Measurements from ENCODE around the gene IL17C.
A peak's percentile ranks its signal among the peaks of the same experiment; 100 is the strongest.

The IL17C gene

DNA sequence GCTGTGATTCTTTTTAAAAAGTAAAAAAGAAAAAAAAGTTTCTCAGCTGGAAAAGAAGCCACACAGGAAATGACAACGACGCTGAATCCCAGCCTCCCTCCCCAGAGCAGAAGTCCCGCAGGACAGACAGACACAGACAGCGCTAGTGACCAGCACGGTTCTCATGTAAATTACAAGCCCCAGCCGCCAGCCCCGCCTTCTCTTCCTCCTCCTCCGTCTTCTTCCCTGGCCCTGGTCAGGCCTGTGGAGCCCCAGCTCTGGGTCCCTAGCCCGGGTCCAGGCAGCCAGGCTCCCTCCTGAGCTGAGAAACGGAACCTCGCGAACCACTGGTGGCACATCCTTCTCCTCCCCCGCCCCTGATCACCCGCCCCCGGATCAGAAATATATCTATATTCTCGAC is 7.0 kb upstream of the IL17C start:
- no peak for DNase-seq (ENCODE audit: low read depth)
- H3K4me3 ChIP-seq (ENCODE audit: control insufficient read depth, low read depth, low read length): no peak overlapping the region
- no peak for TF ChIP-seq CTCF (IDR thresholded peaks at IDR 0.05; ENCODE audit: control insufficient read depth, insufficient read depth, low read depth, low read length, missing control alignments)

DNA sequence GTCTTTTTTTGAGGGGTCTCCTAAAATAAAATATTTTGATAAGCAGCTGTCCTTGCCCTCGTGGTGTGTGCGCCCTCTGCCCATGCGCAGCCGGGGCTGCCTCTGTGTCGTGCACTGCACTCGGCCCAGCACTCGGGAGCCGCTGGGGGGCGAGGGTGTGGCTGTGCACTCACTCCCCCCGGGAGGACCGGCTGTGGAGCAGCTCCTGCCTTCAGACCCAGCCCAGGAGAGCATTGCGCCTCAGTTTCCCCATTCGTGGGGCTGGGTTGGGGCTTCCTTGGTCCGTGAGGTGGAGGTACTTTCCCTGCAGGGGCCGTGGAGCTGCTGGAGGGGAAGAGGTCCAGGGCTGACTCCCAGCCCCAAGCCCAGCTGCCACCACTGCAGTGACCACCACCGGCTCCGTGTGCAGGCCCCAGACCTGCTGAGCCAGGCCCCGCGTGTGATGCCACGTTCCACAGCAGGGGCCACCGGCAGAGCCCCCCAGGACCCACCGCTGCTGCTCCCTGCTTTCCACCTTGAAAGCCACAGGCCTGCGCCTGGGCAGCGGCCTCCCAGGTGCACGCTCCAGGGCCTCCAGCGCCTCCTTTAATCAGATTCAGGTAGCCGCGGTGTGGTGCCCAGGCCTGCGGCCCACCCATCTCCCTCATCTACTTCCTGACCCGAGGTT is 6.3 kb upstream of the IL17C start:
- no peak overlapping the region for H3K4me3 ChIP-seq (ENCODE audit: control insufficient read depth, low read depth, low read length)
- no peak for DNase-seq (ENCODE audit: low read depth)
- no peak for TF ChIP-seq CTCF (IDR thresholded peaks at IDR 0.05; ENCODE audit: control insufficient read depth, insufficient read depth, low read depth, low read length, missing control alignments)

DNA sequence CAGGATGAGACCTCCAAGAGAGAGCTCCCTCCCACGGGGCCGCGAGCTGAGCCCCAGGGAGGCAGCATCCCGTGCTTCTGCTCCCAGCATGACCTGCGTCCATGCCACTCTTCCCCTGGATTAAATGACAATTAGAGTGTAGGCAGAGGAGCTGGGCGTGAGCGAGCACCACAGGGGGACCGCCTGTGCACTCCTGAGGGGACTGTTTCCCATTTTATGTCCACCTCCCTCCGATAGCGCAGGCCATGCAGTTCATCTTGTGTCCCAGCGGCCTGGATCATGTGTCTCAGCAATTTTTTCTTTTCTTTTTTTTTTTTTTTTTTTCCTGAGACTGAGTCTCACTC is 5.8 kb upstream of the IL17C start:
- H3K4me3 ChIP-seq (ENCODE audit: control insufficient read depth, low read depth, low read length): no peak overlapping the region
- no peak for DNase-seq (ENCODE audit: low read depth)
- TF ChIP-seq CTCF (IDR thresholded peaks at IDR 0.05; ENCODE audit: control insufficient read depth, insufficient read depth, low read depth, low read length, missing control alignments): no peak

DNA sequence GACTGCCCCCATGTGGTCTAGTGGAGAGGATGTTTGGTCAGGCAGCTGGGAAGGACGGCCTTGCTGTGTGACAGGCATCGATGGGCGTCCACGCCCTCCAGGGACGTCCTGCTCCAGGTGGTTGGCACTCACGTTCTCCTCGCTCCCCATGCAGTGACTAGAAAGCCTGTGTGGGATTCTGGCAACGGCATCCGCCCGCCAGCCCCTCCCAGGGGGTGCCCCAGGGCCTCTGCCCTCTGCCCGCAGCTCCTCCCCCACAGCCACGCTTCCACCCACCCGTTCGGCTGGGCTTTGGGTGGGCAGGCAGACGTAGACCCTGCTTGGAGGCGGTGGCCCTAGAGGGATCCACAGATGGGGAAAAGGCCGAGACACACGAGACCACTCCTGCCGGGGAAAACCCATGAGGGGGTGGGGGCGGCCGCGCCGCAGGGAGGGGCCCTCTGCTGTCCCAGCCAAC is 4.7 kb upstream of the IL17C start:
- no peak for DNase-seq (ENCODE audit: low read depth)
- TF ChIP-seq CTCF (IDR thresholded peaks at IDR 0.05; ENCODE audit: control insufficient read depth, insufficient read depth, low read depth, low read length, missing control alignments): peak; percentile 39
- H3K4me3 ChIP-seq (ENCODE audit: control insufficient read depth, low read depth, low read length): no peak overlapping the region; the same call in 1 of the 2 replicates

GRCh38 chr16:88634141-88634993 is 4.0 kb upstream of the IL17C start:
- peak overlapping the region; percentile 39 for H3K4me3 ChIP-seq (ENCODE audit: control insufficient read depth, low read depth, low read length)
- TF ChIP-seq CTCF (IDR thresholded peaks at IDR 0.05; ENCODE audit: control insufficient read depth, insufficient read depth, low read depth, low read length, missing control alignments): no peak
- no peak for DNase-seq (ENCODE audit: low read depth)

- H3K4me3 ChIP-seq (ENCODE audit: control insufficient read depth, low read depth, low read length): peak overlapping the region; percentile 39
- DNase-seq (ENCODE audit: low read depth): no peak
- no peak for TF ChIP-seq CTCF (IDR thresholded peaks at IDR 0.05; ENCODE audit: control insufficient read depth, insufficient read depth, low read depth, low read length, missing control alignments)
Measured at GRCh38 chr16:88634994-88635670, 3.2 kb upstream of the IL17C start.
